HepG2 (cell line): Measurements from ENCODE around the gene MTX1. TPM values are rescaled to one million over a fixed set of nuclear protein-coding genes. Genes with fewer than 3 reads are reported as not detected.
A peak's percentile ranks its signal among the peaks of the same experiment; 100 is the strongest.

ENCODE experiments used
- EEA1 ChIP-seq: sonication (generic); formaldehyde crosslinking; IDR thresholded peaks from 2 replicates; pipeline ENCODE4 v1.5.1; 2020; ENCODE audit warnings: mild to moderate bottlenecking, missing genetic modification reagents, borderline replicate concordance
- HDAC1 ChIP-seq: sonication (generic); formaldehyde crosslinking; IDR thresholded peaks from 2 replicates; pipeline ENCODE4 v1.5.1; 2020; ENCODE audit warnings: mild to moderate bottlenecking, missing genetic modification reagents
- KAT8 ChIP-seq: IDR thresholded peaks from 2 replicates; pipeline ENCODE4 v1.6.1; 2016; ENCODE audit warnings: missing genetic modification reagents, missing compliant biosample characterization
- MED1 ChIP-seq: sonication (generic); formaldehyde crosslinking; IDR thresholded peaks from 2 replicates; pipeline ENCODE4 v1.4.0; 2020; ENCODE audit warnings: missing genetic modification reagents
- MIER3 ChIP-seq: IDR thresholded peaks from 2 replicates; pipeline ENCODE4 v1.6.1; 2016; ENCODE audit warnings: missing compliant biosample characterization, borderline replicate concordance
- SMYD3 ChIP-seq: sonication (generic); formaldehyde crosslinking; IDR thresholded peaks from 2 replicates; pipeline ENCODE4 v1.8.1; 2023; ENCODE audit warnings: mild to moderate bottlenecking, missing genetic modification reagents
- STAG1 ChIP-seq: sonication (generic); formaldehyde crosslinking; IDR thresholded peaks from 2 replicates; pipeline ENCODE4 v1.4.0; 2020; ENCODE audit warnings: missing genetic modification reagents
- XRCC5 ChIP-seq: fragments of 200-400 bp; formaldehyde crosslinking; optimal IDR thresholded peaks from 2 replicates; pipeline ENCODE3; 2017; ENCODE audit warnings: mild to moderate bottlenecking, low read length
- YY1 ChIP-seq: IDR thresholded peaks from 2 replicates; pipeline ENCODE4 v1.6.1; 2011; ENCODE audit warnings: low read length, low read depth, moderate library complexity, mild to moderate bottlenecking; ENCODE audit not compliant: insufficient read depth, insufficient replicate concordance
- ZNF230 ChIP-seq: sonication (generic); formaldehyde crosslinking; IDR thresholded peaks from 2 replicates; pipeline ENCODE4 v1.4.0; 2020; ENCODE audit warnings: mild to moderate bottlenecking, missing genetic modification reagents
- ZNF672 ChIP-seq: sonication (generic); formaldehyde crosslinking; IDR thresholded peaks from 2 replicates; pipeline ENCODE4 v1.8.1; 2022; ENCODE audit warnings: missing genetic modification reagents
- ZNF891 ChIP-seq: sonication (generic); formaldehyde crosslinking; IDR thresholded peaks from 2 replicates; pipeline ENCODE4 v1.5.0; 2020; ENCODE audit warnings: mild to moderate bottlenecking, missing genetic modification reagents
- polyA plus RNA-seq, 8 experiments: library from polyadenylated mRNA; depleted of rRNA in 3 of 8; stranded (reverse) in 7 of 8; unstranded in 1 of 8; fragments of >200 nt; fragmentation: Illumina TruSeq in 4 of 8; extraction: Trizol in 4 of 8; gene quantifications; 2 replicates each; pipeline versions ENCODE4 v1.2.1 to v1.2.3, GENCODE V29; 2011 to 2016; ENCODE audit warnings: low read depth in 4 of 8, missing spikeins in 1 of 8, mixed read lengths in 1 of 8; ENCODE audit not compliant: insufficient read depth in 1 of 8
- total RNA-seq, 5 experiments: library from RNA; depleted of rRNA; stranded (reverse); fragments of >200 nt; fragmentation: Illumina TruSeq; extraction: Trizol; gene quantifications; 2 replicates each; pipeline ENCODE4 v1.2.3, GENCODE V29; 2016; ENCODE audit warnings: low read depth in 1 of 5
- TF ChIP-seq, protein P1 (sequence below): sonication (generic); formaldehyde crosslinking; IDR thresholded peaks from 2 replicates; pipeline ENCODE4 v1.8.1; 2023; ENCODE audit warnings: mild to moderate bottlenecking, inconsistent platforms, moderate library complexity, missing genetic modification reagents, borderline replicate concordance
- TF ChIP-seq, protein P2 (sequence below): sonication (generic); formaldehyde crosslinking; IDR thresholded peaks from 2 replicates; pipeline ENCODE4 v1.4.0; 2020; ENCODE audit warnings: low read depth, mild to moderate bottlenecking, missing genetic modification reagents
- TF ChIP-seq, protein P3 (sequence below): sonication (generic); formaldehyde crosslinking; IDR thresholded peaks from 2 replicates; pipeline ENCODE4 v1.5.0; 2020; ENCODE audit warnings: mild to moderate bottlenecking, missing genetic modification reagents
- TF ChIP-seq, protein P4 (sequence below): sonication (generic); formaldehyde crosslinking; IDR thresholded peaks from 2 replicates; pipeline ENCODE4 v1.4.0; 2020; ENCODE audit warnings: missing genetic modification reagents, borderline replicate concordance
- TF ChIP-seq, protein P5 (sequence below): sonication (generic); formaldehyde crosslinking; IDR thresholded peaks from 2 replicates; pipeline ENCODE4 v1.5.0; 2020; ENCODE audit warnings: mild to moderate bottlenecking, missing genetic modification reagents, borderline replicate concordance

The MTX1 gene
- total and polyA plus RNA-seq, 2 of the 13 experiments (the other 11 are each of a cell fraction or from before 2014, with no cell fraction given), result 64.5 to 72.6 TPM

DNA sequence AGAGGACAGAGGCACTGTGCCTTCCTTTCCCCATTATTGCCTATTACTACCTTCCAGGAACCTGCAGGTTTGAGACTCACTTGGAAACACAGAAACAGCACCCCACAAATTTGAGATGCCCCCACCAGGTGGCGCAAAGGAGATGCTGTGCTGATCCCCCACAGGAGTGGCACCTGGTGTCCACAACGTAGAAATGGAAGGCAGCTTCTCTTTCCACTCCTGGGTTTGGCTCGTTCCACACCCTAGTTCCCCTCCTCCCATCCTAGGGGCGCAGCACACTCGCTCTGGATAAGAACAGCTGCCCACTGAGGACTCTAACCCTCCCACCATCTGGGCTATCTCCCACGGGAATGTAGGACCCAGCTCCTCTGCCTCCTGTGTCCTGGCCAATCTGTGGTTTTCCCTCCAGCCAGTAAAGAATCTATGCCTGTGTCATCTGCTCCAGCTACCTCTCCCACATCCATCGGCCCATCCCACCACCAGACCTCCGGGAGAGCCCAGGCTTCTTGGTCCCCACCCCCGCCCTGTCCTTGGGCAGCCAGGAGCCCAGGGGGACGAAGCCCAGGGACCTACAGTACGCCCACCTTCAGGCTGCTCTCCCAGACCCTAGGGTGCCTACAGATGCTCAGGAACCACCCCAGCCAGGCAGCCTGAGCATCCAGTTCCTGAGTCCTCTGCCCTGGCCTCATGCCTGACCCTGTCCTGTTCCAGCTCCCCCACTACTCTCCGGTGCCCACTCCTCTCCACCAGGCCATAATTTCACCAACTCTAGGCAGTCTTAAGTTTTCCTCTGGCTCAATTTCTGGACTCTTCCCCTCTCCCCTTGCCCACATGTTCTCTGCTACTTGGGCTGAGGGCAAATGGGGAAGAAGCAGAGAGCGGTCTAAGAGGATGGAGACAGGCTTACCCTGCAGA, 1.3 kb upstream of the MTX1 start (continued):
- TF ChIP-seq, protein P1, sequence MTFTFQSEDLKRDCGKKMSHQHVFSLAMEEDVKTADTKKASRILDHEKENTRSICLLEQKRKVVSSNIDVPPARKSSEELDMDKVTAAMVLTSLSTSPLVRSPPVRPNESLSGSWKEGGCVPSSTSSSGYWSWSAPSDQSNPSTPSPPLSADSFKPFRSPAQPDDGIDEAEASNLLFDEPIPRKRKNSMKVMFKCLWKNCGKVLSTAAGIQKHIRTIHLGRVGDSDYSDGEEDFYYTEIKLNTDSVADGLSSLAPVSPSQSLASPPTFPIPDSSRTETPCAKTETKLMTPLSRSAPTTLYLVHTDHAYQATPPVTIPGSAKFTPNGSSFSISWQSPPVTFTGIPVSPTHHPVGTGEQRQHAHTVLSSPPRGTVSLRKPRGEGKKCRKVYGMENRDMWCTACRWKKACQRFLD (CRISPR knock-in tag), result no peak
- peak; percentile 34; the same call in 1 of the 2 replicates for TF ChIP-seq MIER3
- TF ChIP-seq STAG1 (CRISPR knock-in tag), result peak; percentile 76
- TF ChIP-seq ZNF891 (CRISPR knock-in tag), result peak; percentile 46; the same call in 1 of the 2 replicates
- peak; percentile 29 for TF ChIP-seq YY1
- TF ChIP-seq, protein P2, sequence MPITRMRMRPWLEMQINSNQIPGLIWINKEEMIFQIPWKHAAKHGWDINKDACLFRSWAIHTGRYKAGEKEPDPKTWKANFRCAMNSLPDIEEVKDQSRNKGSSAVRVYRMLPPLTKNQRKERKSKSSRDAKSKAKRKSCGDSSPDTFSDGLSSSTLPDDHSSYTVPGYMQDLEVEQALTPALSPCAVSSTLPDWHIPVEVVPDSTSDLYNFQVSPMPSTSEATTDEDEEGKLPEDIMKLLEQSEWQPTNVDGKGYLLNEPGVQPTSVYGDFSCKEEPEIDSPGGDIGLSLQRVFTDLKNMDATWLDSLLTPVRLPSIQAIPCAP (CRISPR knock-in tag), result no peak
- peak; percentile 16; the same call in 1 of the 2 replicates for TF ChIP-seq KAT8 (CRISPR knock-in tag)
- TF ChIP-seq, protein P3, sequence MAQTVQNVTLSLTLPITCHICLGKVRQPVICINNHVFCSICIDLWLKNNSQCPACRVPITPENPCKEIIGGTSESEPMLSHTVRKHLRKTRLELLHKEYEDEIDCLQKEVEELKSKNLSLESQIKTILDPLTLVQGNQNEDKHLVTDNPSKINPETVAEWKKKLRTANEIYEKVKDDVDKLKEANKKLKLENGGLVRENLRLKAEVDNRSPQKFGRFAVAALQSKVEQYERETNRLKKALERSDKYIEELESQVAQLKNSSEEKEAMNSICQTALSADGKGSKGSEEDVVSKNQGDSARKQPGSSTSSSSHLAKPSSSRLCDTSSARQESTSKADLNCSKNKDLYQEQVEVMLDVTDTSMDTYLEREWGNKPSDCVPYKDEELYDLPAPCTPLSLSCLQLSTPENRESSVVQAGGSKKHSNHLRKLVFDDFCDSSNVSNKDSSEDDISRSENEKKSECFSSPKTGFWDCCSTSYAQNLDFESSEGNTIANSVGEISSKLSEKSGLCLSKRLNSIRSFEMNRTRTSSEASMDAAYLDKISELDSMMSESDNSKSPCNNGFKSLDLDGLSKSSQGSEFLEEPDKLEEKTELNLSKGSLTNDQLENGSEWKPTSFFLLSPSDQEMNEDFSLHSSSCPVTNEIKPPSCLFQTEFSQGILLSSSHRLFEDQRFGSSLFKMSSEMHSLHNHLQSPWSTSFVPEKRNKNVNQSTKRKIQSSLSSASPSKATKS (CRISPR knock-in tag), result no peak
- TF ChIP-seq SMYD3, result no peak
- no peak for TF ChIP-seq HDAC1 (CRISPR knock-in tag)
- TF ChIP-seq, protein P4, sequence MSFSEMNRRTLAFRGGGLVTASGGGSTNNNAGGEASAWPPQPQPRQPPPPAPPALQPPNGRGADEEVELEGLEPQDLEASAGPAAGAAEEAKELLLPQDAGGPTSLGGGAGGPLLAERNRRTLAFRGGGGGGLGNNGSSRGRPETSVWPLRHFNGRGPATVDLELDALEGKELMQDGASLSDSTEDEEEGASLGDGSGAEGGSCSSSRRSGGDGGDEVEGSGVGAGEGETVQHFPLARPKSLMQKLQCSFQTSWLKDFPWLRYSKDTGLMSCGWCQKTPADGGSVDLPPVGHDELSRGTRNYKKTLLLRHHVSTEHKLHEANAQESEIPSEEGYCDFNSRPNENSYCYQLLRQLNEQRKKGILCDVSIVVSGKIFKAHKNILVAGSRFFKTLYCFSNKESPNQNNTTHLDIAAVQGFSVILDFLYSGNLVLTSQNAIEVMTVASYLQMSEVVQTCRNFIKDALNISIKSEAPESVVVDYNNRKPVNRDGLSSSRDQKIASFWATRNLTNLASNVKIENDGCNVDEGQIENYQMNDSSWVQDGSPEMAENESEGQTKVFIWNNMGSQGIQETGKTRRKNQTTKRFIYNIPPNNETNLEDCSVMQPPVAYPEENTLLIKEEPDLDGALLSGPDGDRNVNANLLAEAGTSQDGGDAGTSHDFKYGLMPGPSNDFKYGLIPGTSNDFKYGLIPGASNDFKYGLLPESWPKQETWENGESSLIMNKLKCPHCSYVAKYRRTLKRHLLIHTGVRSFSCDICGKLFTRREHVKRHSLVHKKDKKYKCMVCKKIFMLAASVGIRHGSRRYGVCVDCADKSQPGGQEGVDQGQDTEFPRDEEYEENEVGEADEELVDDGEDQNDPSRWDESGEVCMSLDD, result peak; percentile 30; the same call in 1 of the 2 replicates
- TF ChIP-seq EEA1 (CRISPR knock-in tag), result no peak
- TF ChIP-seq MED1 (CRISPR knock-in tag), result 0 out of 2 replicates have a peak, but pooled peaks have one; percentile 26
- TF ChIP-seq, protein P5, sequence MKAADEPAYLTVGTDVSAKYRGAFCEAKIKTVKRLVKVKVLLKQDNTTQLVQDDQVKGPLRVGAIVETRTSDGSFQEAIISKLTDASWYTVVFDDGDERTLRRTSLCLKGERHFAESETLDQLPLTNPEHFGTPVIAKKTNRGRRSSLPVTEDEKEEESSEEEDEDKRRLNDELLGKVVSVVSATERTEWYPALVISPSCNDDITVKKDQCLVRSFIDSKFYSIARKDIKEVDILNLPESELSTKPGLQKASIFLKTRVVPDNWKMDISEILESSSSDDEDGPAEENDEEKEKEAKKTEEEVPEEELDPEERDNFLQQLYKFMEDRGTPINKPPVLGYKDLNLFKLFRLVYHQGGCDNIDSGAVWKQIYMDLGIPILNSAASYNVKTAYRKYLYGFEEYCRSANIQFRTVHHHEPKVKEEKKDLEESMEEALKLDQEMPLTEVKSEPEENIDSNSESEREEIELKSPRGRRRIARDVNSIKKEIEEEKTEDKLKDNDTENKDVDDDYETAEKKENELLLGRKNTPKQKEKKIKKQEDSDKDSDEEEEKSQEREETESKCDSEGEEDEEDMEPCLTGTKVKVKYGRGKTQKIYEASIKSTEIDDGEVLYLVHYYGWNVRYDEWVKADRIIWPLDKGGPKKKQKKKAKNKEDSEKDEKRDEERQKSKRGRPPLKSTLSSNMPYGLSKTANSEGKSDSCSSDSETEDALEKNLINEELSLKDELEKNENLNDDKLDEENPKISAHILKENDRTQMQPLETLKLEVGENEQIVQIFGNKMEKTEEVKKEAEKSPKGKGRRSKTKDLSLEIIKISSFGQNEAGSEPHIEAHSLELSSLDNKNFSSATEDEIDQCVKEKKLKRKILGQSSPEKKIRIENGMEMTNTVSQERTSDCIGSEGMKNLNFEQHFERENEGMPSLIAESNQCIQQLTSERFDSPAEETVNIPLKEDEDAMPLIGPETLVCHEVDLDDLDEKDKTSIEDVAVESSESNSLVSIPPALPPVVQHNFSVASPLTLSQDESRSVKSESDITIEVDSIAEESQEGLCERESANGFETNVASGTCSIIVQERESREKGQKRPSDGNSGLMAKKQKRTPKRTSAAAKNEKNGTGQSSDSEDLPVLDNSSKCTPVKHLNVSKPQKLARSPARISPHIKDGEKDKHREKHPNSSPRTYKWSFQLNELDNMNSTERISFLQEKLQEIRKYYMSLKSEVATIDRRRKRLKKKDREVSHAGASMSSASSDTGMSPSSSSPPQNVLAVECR (CRISPR knock-in tag), result peak; percentile 38; the same call in 1 of the 2 replicates
- TF ChIP-seq XRCC5, result peak; percentile 73
- TF ChIP-seq ZNF230 (CRISPR knock-in tag), result no peak
- TF ChIP-seq ZNF672 (CRISPR knock-in tag), result no peak
